Fibroblast of lung (primary cell): ENCODE results near the gene UBR3.

Source experiments
- EZH2 ChIP-seq: IDR thresholded peaks from 2 replicates; pipeline ENCODE4 v1.5.1; 2012; ENCODE audit warnings: low read length, control low read depth, mild to moderate bottlenecking; ENCODE audit errors: missing control alignments
- TF ChIP-seq, protein P1 (sequence below), 2 donors: IDR thresholded peaks in 1 of 2; conservative IDR thresholded peaks in 1 of 2; 1 replicate in 1 of 2; 2 replicates in 1 of 2; pipeline ENCODE4 v1.5.1; 2011 to 2012; ENCODE audit warnings: low read length in 2 of 2, control low read depth in 1 of 2, inconsistent platforms in 1 of 2, low read depth in 1 of 2, mild to moderate bottlenecking in 1 of 2

- TF ChIP-seq, protein P1, sequence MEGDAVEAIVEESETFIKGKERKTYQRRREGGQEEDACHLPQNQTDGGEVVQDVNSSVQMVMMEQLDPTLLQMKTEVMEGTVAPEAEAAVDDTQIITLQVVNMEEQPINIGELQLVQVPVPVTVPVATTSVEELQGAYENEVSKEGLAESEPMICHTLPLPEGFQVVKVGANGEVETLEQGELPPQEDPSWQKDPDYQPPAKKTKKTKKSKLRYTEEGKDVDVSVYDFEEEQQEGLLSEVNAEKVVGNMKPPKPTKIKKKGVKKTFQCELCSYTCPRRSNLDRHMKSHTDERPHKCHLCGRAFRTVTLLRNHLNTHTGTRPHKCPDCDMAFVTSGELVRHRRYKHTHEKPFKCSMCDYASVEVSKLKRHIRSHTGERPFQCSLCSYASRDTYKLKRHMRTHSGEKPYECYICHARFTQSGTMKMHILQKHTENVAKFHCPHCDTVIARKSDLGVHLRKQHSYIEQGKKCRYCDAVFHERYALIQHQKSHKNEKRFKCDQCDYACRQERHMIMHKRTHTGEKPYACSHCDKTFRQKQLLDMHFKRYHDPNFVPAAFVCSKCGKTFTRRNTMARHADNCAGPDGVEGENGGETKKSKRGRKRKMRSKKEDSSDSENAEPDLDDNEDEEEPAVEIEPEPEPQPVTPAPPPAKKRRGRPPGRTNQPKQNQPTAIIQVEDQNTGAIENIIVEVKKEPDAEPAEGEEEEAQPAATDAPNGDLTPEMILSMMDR (conservative IDR thresholded peaks at IDR 0.05 in 1 of 2, IDR thresholded peaks at IDR 0.05 in 1 of 2; ENCODE audit: low read depth in 1 of 2, low read length in 2 of 2) = no peak
- no peak for TF ChIP-seq EZH2
Observed at GRCh38 chr2:169865492-169865891, 38.2 kb downstream of the UBR3 start.
